HEK293 (cell line): Measurements from ENCODE around the gene LACRT.

Experiments used
- CTCF ChIA-PET: fragments of 350-600 bp; formaldehyde crosslinking; extraction: SDS; loops from one replicate; lab custom pipeline; 2021; ENCODE audit warnings: antibody characterized with exemption; lab: Yijun Ruan, JAX
- POLR2A ChIA-PET: fragments of 300-600 bp; formaldehyde crosslinking; extraction: SDS; loops from one replicate; lab custom pipeline; 2020; ENCODE audit warnings: antibody characterized with exemption, inconsistent platforms; lab: Yijun Ruan, JAX
- H3K27ac ChIP-seq: fragments of 200-500 bp; sonication (Bioruptor generic); 2 replicates; pipeline ENCODE4 v1.5.1; 2014; ENCODE audit warnings: low read depth, low read length, control low read depth, inconsistent platforms; ENCODE audit errors: extremely low read depth
- H3K36me3 ChIP-seq, 2 experiments: fragments of 200-500 bp in 1 of 2; sonication (Bioruptor generic) in 1 of 2; 1 replicate in 1 of 2; 2 replicates in 1 of 2; pipeline ENCODE4 v1.5.1; 2014 to 2017; ENCODE audit warnings: inconsistent platforms in 2 of 2, low read length in 2 of 2; ENCODE audit not compliant: control insufficient read depth in 2 of 2, insufficient read depth in 1 of 2
- H3K4me1 ChIP-seq: fragments of 200-500 bp; sonication (Bioruptor generic); 2 replicates; pipeline ENCODE4 v1.5.1; 2014; ENCODE audit warnings: mild to moderate bottlenecking, low read length, inconsistent platforms; ENCODE audit not compliant: control insufficient read depth, insufficient read depth
- H3K4me3 ChIP-seq: 2 replicates; pipeline ENCODE4 v1.5.1; 2011; ENCODE audit warnings: low read depth, mild to moderate bottlenecking, control low read depth, low read length, moderate library complexity
- H3K9me3 ChIP-seq: fragments of 200-500 bp; sonication (Bioruptor generic); 2 replicates; pipeline ENCODE4 v1.5.1; 2014; ENCODE audit warnings: low read depth, low read length, inconsistent platforms; ENCODE audit not compliant: control insufficient read depth, insufficient read depth
- GLIS2 ChIP-seq: fragments of 450-650 bp; formaldehyde crosslinking; IDR thresholded peaks from 2 replicates; pipeline ENCODE4 v1.5.1; 2016; ENCODE audit warnings: missing biosample characterization, missing genetic modification characterization
- HOXD13 ChIP-seq: sonication (generic); formaldehyde crosslinking; IDR thresholded peaks from 2 replicates; pipeline ENCODE4 v1.8.0; 2022; ENCODE audit warnings: missing genetic modification reagents, borderline replicate concordance
- MEIS1 ChIP-seq: sonication (generic); formaldehyde crosslinking; IDR thresholded peaks from 2 replicates; pipeline ENCODE4 v1.8.1; 2022; ENCODE audit warnings: missing genetic modification reagents, mild to moderate bottlenecking, borderline replicate concordance
- OVOL3 ChIP-seq: fragments of 450-650 bp; formaldehyde crosslinking; IDR thresholded peaks from 2 replicates; pipeline ENCODE4 v1.5.1; 2016; ENCODE audit warnings: missing biosample characterization, missing genetic modification characterization
- PRDM1 ChIP-seq: fragments of 450-650 bp; formaldehyde crosslinking; IDR thresholded peaks from 2 replicates; pipeline ENCODE4; 2016; ENCODE audit warnings: missing biosample characterization, missing genetic modification characterization
- SP7 ChIP-seq: fragments of 450-650 bp; formaldehyde crosslinking; IDR thresholded peaks from 2 replicates; pipeline ENCODE4 v1.5.1; 2016; ENCODE audit warnings: missing biosample characterization, missing genetic modification characterization
- WT1 ChIP-seq: fragments of 450-650 bp; formaldehyde crosslinking; IDR thresholded peaks from 2 replicates; pipeline ENCODE4 v1.5.1; 2016; ENCODE audit warnings: missing biosample characterization, missing genetic modification characterization
- YY2 ChIP-seq: fragments of 450-650 bp; formaldehyde crosslinking; IDR thresholded peaks from 2 replicates; pipeline ENCODE4 v1.5.1; 2016; ENCODE audit warnings: missing biosample characterization, missing genetic modification characterization
- ZBTB7A ChIP-seq: fragments of 450-650 bp; formaldehyde crosslinking; IDR thresholded peaks from 2 replicates; pipeline ENCODE4 v1.5.1; 2016; ENCODE audit warnings: low read depth, missing biosample characterization, missing genetic modification characterization
- ZNF19 ChIP-seq: fragments of 450-650 bp; formaldehyde crosslinking; IDR thresholded peaks from 2 replicates; pipeline ENCODE4; 2016; ENCODE audit warnings: missing biosample characterization, missing genetic modification characterization, low read depth
- ZNF2 ChIP-seq: fragments of 450-650 bp; formaldehyde crosslinking; IDR thresholded peaks from 2 replicates; pipeline ENCODE4 v1.5.1; 2016; ENCODE audit warnings: missing biosample characterization, missing genetic modification characterization
- ZNF202 ChIP-seq: fragments of 450-650 bp; formaldehyde crosslinking; IDR thresholded peaks from 2 replicates; pipeline ENCODE4 v1.5.1; 2016; ENCODE audit warnings: missing biosample characterization, missing genetic modification characterization, borderline replicate concordance
- ZNF239 ChIP-seq: fragments of 450-650 bp; formaldehyde crosslinking; IDR thresholded peaks from 2 replicates; pipeline ENCODE4 v1.5.1; 2016; ENCODE audit warnings: missing biosample characterization, missing genetic modification characterization
- ZNF24 ChIP-seq: fragments of 450-650 bp; formaldehyde crosslinking; IDR thresholded peaks from 2 replicates; pipeline ENCODE4 v1.5.1; 2016; ENCODE audit warnings: missing biosample characterization, missing genetic modification characterization
- ZNF266 ChIP-seq: fragments of 450-650 bp; formaldehyde crosslinking; IDR thresholded peaks from 2 replicates; pipeline ENCODE4 v1.5.1; 2016; ENCODE audit warnings: missing biosample characterization, missing genetic modification characterization, low read depth
- ZNF274 ChIP-seq, 2 experiments: fragments of 200-500 bp in 1 of 2; fragments of 450-650 bp in 1 of 2; sonication (Bioruptor generic) in 1 of 2; formaldehyde crosslinking in 1 of 2; IDR thresholded peaks; 2 replicates each; pipeline versions ENCODE4 v1.5.1 to v1.6.1; 2014 to 2016; ENCODE audit warnings: borderline replicate concordance in 1 of 2, inconsistent platforms in 1 of 2, low read length in 1 of 2, missing biosample characterization in 1 of 2, missing genetic modification characterization in 1 of 2
- ZNF292 ChIP-seq: fragments of 450-650 bp; formaldehyde crosslinking; IDR thresholded peaks from 2 replicates; pipeline ENCODE4 v1.5.1; 2016; ENCODE audit warnings: low read depth, missing biosample characterization, missing genetic modification characterization, borderline replicate concordance
- ZNF324 ChIP-seq: fragments of 450-650 bp; formaldehyde crosslinking; IDR thresholded peaks from 2 replicates; pipeline ENCODE4 v1.5.1; 2016; ENCODE audit warnings: missing biosample characterization, missing genetic modification characterization
- ZNF335 ChIP-seq: fragments of 450-650 bp; formaldehyde crosslinking; conservative IDR thresholded peaks from 2 replicates; pipeline ENCODE4 v1.5.1; 2016; ENCODE audit warnings: missing biosample characterization, missing genetic modification characterization
- ZNF354C ChIP-seq: fragments of 450-650 bp; formaldehyde crosslinking; IDR thresholded peaks from 2 replicates; pipeline ENCODE4 v1.5.1; 2016; ENCODE audit warnings: missing biosample characterization, missing genetic modification characterization, low read depth, borderline replicate concordance
- ZNF391 ChIP-seq: fragments of 450-650 bp; formaldehyde crosslinking; IDR thresholded peaks from 2 replicates; pipeline ENCODE4 v1.5.1; 2016; ENCODE audit warnings: low read depth, missing biosample characterization, missing genetic modification characterization, borderline replicate concordance
- ZNF394 ChIP-seq: fragments of 450-650 bp; formaldehyde crosslinking; IDR thresholded peaks from 2 replicates; pipeline ENCODE4 v1.5.1; 2016; ENCODE audit warnings: missing biosample characterization, missing genetic modification characterization, mild to moderate bottlenecking, moderate library complexity, borderline replicate concordance
- ZNF530 ChIP-seq: fragments of 450-650 bp; formaldehyde crosslinking; IDR thresholded peaks from 2 replicates; pipeline ENCODE4 v1.5.1; 2016; ENCODE audit warnings: low read depth, missing biosample characterization, missing genetic modification characterization
- ZNF561 ChIP-seq: fragments of 450-650 bp; IDR thresholded peaks from 2 replicates; pipeline ENCODE4 v1.5.1; 2018; ENCODE audit warnings: missing biosample characterization, missing genetic modification characterization, borderline replicate concordance
- ZNF571 ChIP-seq: fragments of 450-650 bp; formaldehyde crosslinking; IDR thresholded peaks from 2 replicates; pipeline ENCODE4 v1.5.0; 2017; ENCODE audit warnings: missing biosample characterization, missing genetic modification characterization
- ZNF621 ChIP-seq: fragments of 450-650 bp; formaldehyde crosslinking; IDR thresholded peaks from 2 replicates; pipeline ENCODE4 v1.5.1; 2017; ENCODE audit warnings: missing biosample characterization, missing genetic modification characterization
- ZNF658 ChIP-seq: fragments of 450-650 bp; formaldehyde crosslinking; IDR thresholded peaks from 2 replicates; pipeline ENCODE4; 2016; ENCODE audit warnings: missing biosample characterization, missing genetic modification characterization
- TF ChIP-seq, protein P1 (sequence below): sonication (generic); formaldehyde crosslinking; IDR thresholded peaks from 2 replicates; pipeline ENCODE4 v1.8.1; 2022; ENCODE audit warnings: mild to moderate bottlenecking, moderate library complexity, missing genetic modification reagents
- TF ChIP-seq, protein P2 (sequence below): fragments of 450-650 bp; formaldehyde crosslinking; IDR thresholded peaks from 2 replicates; pipeline ENCODE4 v1.5.1; 2016; ENCODE audit warnings: missing biosample characterization, missing genetic modification characterization
- TF ChIP-seq, protein P3 (sequence below): fragments of 450-650 bp; formaldehyde crosslinking; IDR thresholded peaks from 2 replicates; pipeline ENCODE4 v1.5.1; 2017; ENCODE audit warnings: missing biosample characterization, missing genetic modification characterization

Gene LACRT

DNA sequence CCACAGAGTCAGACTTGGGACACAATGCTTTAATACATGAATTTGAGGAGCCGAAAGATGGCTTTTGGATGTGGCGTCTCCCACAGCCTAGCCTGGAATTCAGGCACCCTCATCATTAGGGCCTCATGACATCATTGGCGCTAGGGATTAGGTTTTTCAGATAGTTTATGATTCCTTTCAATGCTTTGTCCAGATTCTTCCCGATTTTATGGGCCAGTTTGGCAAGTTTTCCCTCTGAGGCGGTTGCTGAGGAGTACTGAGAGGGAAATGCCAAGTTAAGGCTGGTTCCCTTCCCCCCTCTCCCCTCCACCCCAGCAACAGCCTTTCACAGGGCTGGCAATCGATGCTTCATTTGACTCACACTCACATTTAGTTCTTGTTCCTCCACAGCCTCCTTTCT is 26.5 kb downstream of the LACRT start:
- POLR2A ChIA-PET, result no interaction called here
- no peaks in the 10 kb centered on the region for H3K9me3 ChIP-seq
- TF ChIP-seq HOXD13 (CRISPR knock-in tag), result no peak
- TF ChIP-seq SP7 (tag by site-specific recombination), result no peak
- no peak for TF ChIP-seq ZNF19 (tag by site-specific recombination)
- TF ChIP-seq ZNF266 (tag by site-specific recombination), result no peak
- no peak for TF ChIP-seq MEIS1 (CRISPR knock-in tag)
- TF ChIP-seq ZNF571 (tag by site-specific recombination), result no peak
- no peak for TF ChIP-seq ZNF324 (tag by site-specific recombination)
- TF ChIP-seq GLIS2 (tag by site-specific recombination), result no peak
- no peak for TF ChIP-seq WT1
- no peak for TF ChIP-seq ZNF2 (tag by site-specific recombination)
- TF ChIP-seq, protein P1, sequence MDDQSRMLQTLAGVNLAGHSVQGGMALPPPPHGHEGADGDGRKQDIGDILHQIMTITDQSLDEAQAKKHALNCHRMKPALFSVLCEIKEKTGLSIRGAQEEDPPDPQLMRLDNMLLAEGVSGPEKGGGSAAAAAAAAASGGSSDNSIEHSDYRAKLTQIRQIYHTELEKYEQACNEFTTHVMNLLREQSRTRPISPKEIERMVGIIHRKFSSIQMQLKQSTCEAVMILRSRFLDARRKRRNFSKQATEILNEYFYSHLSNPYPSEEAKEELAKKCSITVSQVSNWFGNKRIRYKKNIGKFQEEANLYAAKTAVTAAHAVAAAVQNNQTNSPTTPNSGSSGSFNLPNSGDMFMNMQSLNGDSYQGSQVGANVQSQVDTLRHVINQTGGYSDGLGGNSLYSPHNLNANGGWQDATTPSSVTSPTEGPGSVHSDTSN (CRISPR knock-in tag), result no peak
- TF ChIP-seq OVOL3 (tag by site-specific recombination), result no peak
- TF ChIP-seq ZNF530, result no peak
- TF ChIP-seq, protein P2, sequence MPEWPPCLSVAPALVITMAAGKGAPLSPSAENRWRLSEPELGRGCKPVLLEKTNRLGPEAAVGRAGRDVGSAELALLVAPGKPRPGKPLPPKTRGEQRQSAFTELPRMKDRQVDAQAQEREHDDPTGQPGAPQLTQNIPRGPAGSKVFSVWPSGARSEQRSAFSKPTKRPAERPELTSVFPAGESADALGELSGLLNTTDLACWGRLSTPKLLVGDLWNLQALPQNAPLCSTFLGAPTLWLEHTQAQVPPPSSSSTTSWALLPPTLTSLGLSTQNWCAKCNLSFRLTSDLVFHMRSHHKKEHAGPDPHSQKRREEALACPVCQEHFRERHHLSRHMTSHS (tag by site-specific recombination), result no peak
- TF ChIP-seq ZBTB7A (tag by site-specific recombination), result no peak
- H3K4me1 ChIP-seq, result no peaks in the 10 kb centered on the region
- no peaks in the 10 kb centered on the region for H3K36me3 ChIP-seq
- no peak overlapping the region for H3K4me3 ChIP-seq
- H3K27ac ChIP-seq, result no peak overlapping the region
- CTCF ChIA-PET, result interaction anchor here (0.6 to 1.4 kb wide), 5 partner anchors 11 to 408 kb away, joined by 3 to 12 read pairs (median 4); no protein-coding TSS in a partner anchor

DNA sequence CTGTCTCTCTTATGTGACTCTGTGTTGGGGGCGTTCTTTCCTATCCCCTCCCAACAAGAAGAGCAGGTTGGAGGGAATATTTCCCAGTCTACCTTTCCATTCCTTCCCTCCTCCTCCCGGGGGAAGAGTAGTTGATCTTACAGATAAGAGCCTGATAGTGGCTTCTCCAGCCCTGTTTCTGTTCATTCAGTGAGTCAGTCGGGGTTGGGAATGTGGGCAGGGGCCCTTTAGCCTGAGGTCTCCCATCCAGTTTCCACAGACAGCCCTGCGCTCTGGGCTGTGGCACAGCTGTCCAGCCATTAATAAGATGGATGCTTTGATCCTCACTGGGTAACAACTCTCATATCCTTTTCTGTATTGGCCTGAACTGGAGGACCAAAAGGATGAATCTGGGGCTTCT is 28.1 kb downstream of the LACRT start:
- no peak for TF ChIP-seq ZNF394 (tag by site-specific recombination)
- TF ChIP-seq YY2 (tag by site-specific recombination), result no peak
- TF ChIP-seq ZNF561 (tag by site-specific recombination), result no peak
- TF ChIP-seq, protein P3, sequence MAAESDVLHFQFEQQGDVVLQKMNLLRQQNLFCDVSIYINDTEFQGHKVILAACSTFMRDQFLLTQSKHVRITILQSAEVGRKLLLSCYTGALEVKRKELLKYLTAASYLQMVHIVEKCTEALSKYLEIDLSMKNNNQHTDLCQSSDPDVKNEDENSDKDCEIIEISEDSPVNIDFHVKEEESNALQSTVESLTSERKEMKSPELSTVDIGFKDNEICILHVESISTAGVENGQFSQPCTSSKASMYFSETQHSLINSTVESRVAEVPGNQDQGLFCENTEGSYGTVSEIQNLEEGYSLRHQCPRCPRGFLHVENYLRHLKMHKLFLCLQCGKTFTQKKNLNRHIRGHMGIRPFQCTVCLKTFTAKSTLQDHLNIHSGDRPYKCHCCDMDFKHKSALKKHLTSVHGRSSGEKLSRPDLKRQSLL (tag by site-specific recombination), result no peak
- no peak for TF ChIP-seq ZNF24 (tag by site-specific recombination)
- TF ChIP-seq ZNF274 (IDR thresholded peaks at IDR 0.05; ENCODE audit: low read length), result no peak
- TF ChIP-seq ZNF274 (tag by site-specific recombination; IDR thresholded peaks at IDR 0.05; ENCODE audit: borderline replicate concordance), result no peak
- TF ChIP-seq ZNF239 (tag by site-specific recombination), result no peak
- TF ChIP-seq PRDM1, result no peak
- TF ChIP-seq OVOL3 (tag by site-specific recombination), result no peak
- no peak for TF ChIP-seq ZNF292 (tag by site-specific recombination)
- no peak for TF ChIP-seq ZNF391 (tag by site-specific recombination)
- TF ChIP-seq ZNF202 (tag by site-specific recombination), result no peak
- TF ChIP-seq ZNF658 (tag by site-specific recombination), result no peak
- no peak for TF ChIP-seq ZNF621 (tag by site-specific recombination)
- TF ChIP-seq ZNF354C (tag by site-specific recombination), result no peak
- TF ChIP-seq ZNF2 (tag by site-specific recombination), result no peak
- TF ChIP-seq ZNF335 (tag by site-specific recombination), result no peak
- H3K4me1 ChIP-seq, result no peaks in the 10 kb centered on the region
- POLR2A ChIA-PET, result interaction anchor here (0.6 kb wide), 1 partner anchor 42 kb away, joined by 4 read pairs; no protein-coding TSS in a partner anchor
- no peak overlapping the region for H3K4me3 ChIP-seq
- H3K27ac ChIP-seq, result no peak overlapping the region
- no peaks in the 10 kb centered on the region for H3K9me3 ChIP-seq
- CTCF ChIA-PET, result interaction anchor here (0.6 to 3.4 kb wide), 5 partner anchors 10 to 87 kb away, joined by 3 to 17 read pairs (median 5); no protein-coding TSS in a partner anchor
- no peaks in the 10 kb centered on the region for H3K36me3 ChIP-seq
